Measurements from ENCODE around the gene SDR42E2.

The SDR42E2 gene

GRCh38 chr16:22184615-22184968, 22.3 kb downstream of the SDR42E2 start:
- H3K36me3 ChIP-seq (ENCODE audit: insufficient read depth, low read length): no peaks in the 10 kb centered on the region
- 0 out of 2 replicates have a peak, but pooled peaks cover 3% of the 10 kb centered on the region for H3K4me1 ChIP-seq (ENCODE audit: insufficient read depth, low read length)
- no peaks in the 10 kb centered on the region for H3K9me3 ChIP-seq (ENCODE audit: insufficient read depth, low read depth, low read length)
- no peak overlapping the region for H3K4me3 ChIP-seq (ENCODE audit: low read length)
- H3K27ac ChIP-seq (ENCODE audit: low read depth, low read length): no peak overlapping the region
- no peak overlapping the region for H3K9ac ChIP-seq (ENCODE audit: low read depth, low read length)
- H3K27me3 ChIP-seq (ENCODE audit: insufficient read depth, low read length): peaks cover 7% of the 10 kb centered on the region; the same call in 1 of the 2 replicates
- 84% methylated on average over 6 of the region's 6 CpGs for WGBS

- Histone ChIP-seq H3K36me3 (ENCODE audit: insufficient read depth, low read length) (no peaks in the 10 kb centered on the region), H3K4me1 (ENCODE audit: insufficient read depth, low read length) (0 out of 2 replicates have a peak, but pooled peaks cover 3% of the 10 kb centered on the region), H3K27me3 (ENCODE audit: insufficient read depth, low read length) (peaks cover 13% of the 10 kb centered on the region; the same call in 1 of the 2 replicates), H3K9me3 (ENCODE audit: insufficient read depth, low read depth, low read length) (no peaks in the 10 kb centered on the region), H3K9ac (ENCODE audit: low read depth, low read length) (no peak overlapping the region), H3K27ac (ENCODE audit: low read depth, low read length) (no peak overlapping the region), H3K4me3 (ENCODE audit: low read length) (no peak overlapping the region)
- WGBS: 58% methylated on average over 3 of the region's 3 CpGs
Observed at GRCh38 chr16:22186517-22186916, 24.2 kb downstream of the SDR42E2 start.

- H3K9me3 ChIP-seq (ENCODE audit: insufficient read depth, low read depth, low read length): no peaks in the 10 kb centered on the region
- no peak overlapping the region for H3K9ac ChIP-seq (ENCODE audit: low read depth, low read length)
- H3K4me1 ChIP-seq (ENCODE audit: insufficient read depth, low read length): peaks cover 10% of the 10 kb centered on the region; the same call in 1 of the 2 replicates
- WGBS: 100% methylated on average over 2 of the region's 2 CpGs
- no peaks in the 10 kb centered on the region for H3K36me3 ChIP-seq (ENCODE audit: insufficient read depth, low read length)
- H3K4me3 ChIP-seq (ENCODE audit: low read length): no peak overlapping the region
- H3K27me3 ChIP-seq (ENCODE audit: insufficient read depth, low read length): peaks cover 13% of the 10 kb centered on the region; the same call in 1 of the 2 replicates
- H3K27ac ChIP-seq (ENCODE audit: low read depth, low read length): no peak overlapping the region
Observed at GRCh38 chr16:22188267-22188594, 25.9 kb downstream of the SDR42E2 start.

GRCh38 chr16:22188595-22189442, 26.5 kb downstream of the SDR42E2 start:
- Histone ChIP-seq H3K9ac (ENCODE audit: low read depth, low read length) (no peak overlapping the region), H3K27me3 (ENCODE audit: insufficient read depth, low read length) (peaks cover 13% of the 10 kb centered on the region; the same call in 1 of the 2 replicates), H3K36me3 (ENCODE audit: insufficient read depth, low read length) (no peaks in the 10 kb centered on the region), H3K27ac (ENCODE audit: low read depth, low read length) (no peak overlapping the region), H3K4me1 (ENCODE audit: insufficient read depth, low read length) (peaks cover 10% of the 10 kb centered on the region; the same call in 1 of the 2 replicates), H3K4me3 (ENCODE audit: low read length) (no peak overlapping the region), H3K9me3 (ENCODE audit: insufficient read depth, low read depth, low read length) (no peaks in the 10 kb centered on the region)
- 50% methylated on average over 8 of the region's 8 CpGs for WGBS

- peaks cover 13% of the 10 kb centered on the region; the same call in 1 of the 2 replicates for H3K27me3 ChIP-seq (ENCODE audit: insufficient read depth, low read length)
- H3K9ac ChIP-seq (ENCODE audit: low read depth, low read length): peak overlapping the region; percentile 59; the same call in 1 of the 2 replicates
- H3K36me3 ChIP-seq (ENCODE audit: insufficient read depth, low read length): no peaks in the 10 kb centered on the region
- peaks cover 10% of the 10 kb centered on the region; the same call in 1 of the 2 replicates for H3K4me1 ChIP-seq (ENCODE audit: insufficient read depth, low read length)
- no peak overlapping the region for H3K27ac ChIP-seq (ENCODE audit: low read depth, low read length)
- peak overlapping the region; percentile 81 for H3K4me3 ChIP-seq (ENCODE audit: low read length)
- 15% methylated on average over 18 of the region's 18 CpGs for WGBS
- no peaks in the 10 kb centered on the region for H3K9me3 ChIP-seq (ENCODE audit: insufficient read depth, low read depth, low read length)
Observed at GRCh38 chr16:22189473-22190080, 27.3 kb downstream of the SDR42E2 start.

GRCh38 chr16:22190081-22190775, 27.9 kb downstream of the SDR42E2 start:
- no peaks in the 10 kb centered on the region for H3K36me3 ChIP-seq (ENCODE audit: insufficient read depth, low read length)
- no peaks in the 10 kb centered on the region for H3K9me3 ChIP-seq (ENCODE audit: insufficient read depth, low read depth, low read length)
- peak overlapping the region; percentile 81 for H3K4me3 ChIP-seq (ENCODE audit: low read length)
- peaks cover 11% of the 10 kb centered on the region; the same call in 1 of the 2 replicates for H3K4me1 ChIP-seq (ENCODE audit: insufficient read depth, low read length)
- H3K9ac ChIP-seq (ENCODE audit: low read depth, low read length): peak overlapping the region; percentile 59; the same call in 1 of the 2 replicates
- peaks cover 13% of the 10 kb centered on the region; the same call in 1 of the 2 replicates for H3K27me3 ChIP-seq (ENCODE audit: insufficient read depth, low read length)
- 1% methylated on average over 72 of the region's 72 CpGs for WGBS
- H3K27ac ChIP-seq (ENCODE audit: low read depth, low read length): no peak overlapping the region

GRCh38 chr16:22190776-22191531, 28.6 kb downstream of the SDR42E2 start:
- H3K4me1 ChIP-seq (ENCODE audit: insufficient read depth, low read length): peaks cover 13% of the 10 kb centered on the region; the same call in 1 of the 2 replicates
- H3K9me3 ChIP-seq (ENCODE audit: insufficient read depth, low read depth, low read length): no peaks in the 10 kb centered on the region
- no peaks in the 10 kb centered on the region for H3K36me3 ChIP-seq (ENCODE audit: insufficient read depth, low read length)
- WGBS: under 1% methylated on average over 43 of the region's 43 CpGs
- H3K27ac ChIP-seq (ENCODE audit: low read depth, low read length): peak overlapping the region; percentile 60; the same call in 1 of the 2 replicates
- H3K4me3 ChIP-seq (ENCODE audit: low read length): peak overlapping the region; percentile 83
- H3K27me3 ChIP-seq (ENCODE audit: insufficient read depth, low read length): peaks cover 13% of the 10 kb centered on the region; the same call in 1 of the 2 replicates
- H3K9ac ChIP-seq (ENCODE audit: low read depth, low read length): peak overlapping the region; percentile 53; the same call in 1 of the 2 replicates

- no peaks in the 10 kb centered on the region for H3K9me3 ChIP-seq (ENCODE audit: insufficient read depth, low read depth, low read length)
- peak overlapping the region; percentile 53; the same call in 1 of the 2 replicates for H3K9ac ChIP-seq (ENCODE audit: low read depth, low read length)
- peaks cover 13% of the 10 kb centered on the region; the same call in 1 of the 2 replicates for H3K4me1 ChIP-seq (ENCODE audit: insufficient read depth, low read length)
- H3K27me3 ChIP-seq (ENCODE audit: insufficient read depth, low read length): peaks cover 13% of the 10 kb centered on the region; the same call in 1 of the 2 replicates
- H3K4me3 ChIP-seq (ENCODE audit: low read length): peak overlapping the region; percentile 83
- no peaks in the 10 kb centered on the region for H3K36me3 ChIP-seq (ENCODE audit: insufficient read depth, low read length)
- WGBS: 39% methylated on average over 6 of the region's 9 CpGs
- H3K27ac ChIP-seq (ENCODE audit: low read depth, low read length): 0 out of 2 replicates have a peak overlapping the region, but pooled peaks have one; percentile 54
Observed at GRCh38 chr16:22191532-22192260, 29.4 kb downstream of the SDR42E2 start.

- no peak overlapping the region for H3K27ac ChIP-seq (ENCODE audit: low read depth, low read length)
- peaks cover 13% of the 10 kb centered on the region; the same call in 1 of the 2 replicates for H3K4me1 ChIP-seq (ENCODE audit: insufficient read depth, low read length)
- peak overlapping the region; percentile 83; the same call in 1 of the 2 replicates for H3K4me3 ChIP-seq (ENCODE audit: low read length)
- 76% methylated on average over 15 of the region's 16 CpGs for WGBS
- no peaks in the 10 kb centered on the region for H3K9me3 ChIP-seq (ENCODE audit: insufficient read depth, low read depth, low read length)
- no peaks in the 10 kb centered on the region for H3K36me3 ChIP-seq (ENCODE audit: insufficient read depth, low read length)
- no peak overlapping the region for H3K9ac ChIP-seq (ENCODE audit: low read depth, low read length)
- peaks cover 13% of the 10 kb centered on the region; the same call in 1 of the 2 replicates for H3K27me3 ChIP-seq (ENCODE audit: insufficient read depth, low read length)
Observed at GRCh38 chr16:22192261-22193062, 30.2 kb downstream of the SDR42E2 start.

Data from HUES64 (cell line).